ENCODE results near the gene RNF212. TPM values are rescaled to one million over a fixed set of nuclear protein-coding genes. Genes with fewer than 3 reads are reported as not detected.

Gene RNF212
- total and polyA plus RNA-seq, 2 of the 13 experiments (the other 11 are each of a cell fraction or from before 2014, with no cell fraction given) = not detected

GRCh38 chr4:1033840-1034551 is 79.4 kb downstream of the RNF212 start (continued):
- TF ChIP-seq ZNF773 (CRISPR knock-in tag; IDR thresholded peaks at IDR 0.05; ENCODE audit: borderline replicate concordance) = no peak
- TF ChIP-seq ZNF770 (CRISPR knock-in tag; IDR thresholded peaks at IDR 0.05) = peak; percentile 82
- no peak for TF ChIP-seq ZNF720 (CRISPR knock-in tag; IDR thresholded peaks at IDR 0.05)
- no peak for TF ChIP-seq MLLT10 (CRISPR knock-in tag; IDR thresholded peaks at IDR 0.05)

- peaks cover 72% of the 10 kb centered on the region for H3K4me1 ChIP-seq (ENCODE audit: insufficient read depth, low read length)
- FAIRE-seq (no peak), DNase-seq (ENCODE audit: low spot score) (no peak), ATAC-seq (no peak)
- no peak overlapping the region for H3K27ac ChIP-seq (ENCODE audit: extremely low read length, insufficient read depth, low read length)
- WGBS (ENCODE audit: low lambda C conversion rate) = 17% methylated on average over 7 of the region's 10 CpGs
- in situ Hi-C loops (cut with HindIII; ENCODE audit: extremely low pct_ligation_motif_present, low pct_unique_long_range_greater_than_20kb) = no loop called here
- H3K36me3 ChIP-seq (replicated peaks in 1 of 2; ENCODE audit: control insufficient read depth in 1 of 2, insufficient read depth in 2 of 2, low read length in 2 of 2) = no peaks in the 10 kb centered on the region
- no peak overlapping the region for H3K9ac ChIP-seq (ENCODE audit: insufficient read depth, low read depth, low read length)
- no TSS peak for BruUV-seq (replicated peaks)
- no peak for TF ChIP-seq PTBP1 (IDR thresholded peaks at IDR 0.05; ENCODE audit: low read depth, low read length, poor library complexity, severe bottlenecking)
- TF ChIP-seq XRCC5 (optimal IDR thresholded peaks at IDR 0.05; ENCODE audit: low read length) = no peak
- TF ChIP-seq ZZZ3 (CRISPR knock-in tag; IDR thresholded peaks at IDR 0.05; ENCODE audit: borderline replicate concordance) = no peak
- TF ChIP-seq ZSCAN9 (CRISPR knock-in tag; IDR thresholded peaks at IDR 0.05; ENCODE audit: borderline replicate concordance) = no peak
- TF ChIP-seq BRF2 (CRISPR knock-in tag; IDR thresholded peaks at IDR 0.05) = no peak
- no peak for TF ChIP-seq DNMT3B (CRISPR knock-in tag; conservative IDR thresholded peaks at IDR 0.05)
- no peak for TF ChIP-seq DMTF1 (CRISPR knock-in tag; IDR thresholded peaks at IDR 0.05)
- H3K79me2 ChIP-seq (ENCODE audit: insufficient read depth, low read length) = no peaks in the 10 kb centered on the region
- H3K9me3 ChIP-seq (ENCODE audit: low read length) = no peaks in the 10 kb centered on the region
- H3K27me3 ChIP-seq (ENCODE audit: control insufficient read depth in 1 of 2, insufficient read depth in 2 of 2, low read length in 2 of 2) = peaks cover 40 to 90% of the 10 kb centered on the region in 2 experiments
- intact Hi-C loops (cut with micrococcal nuclease; ENCODE audit: unreplicated experiment) = no loop called here
- no peak overlapping the region for H3K4me2 ChIP-seq (ENCODE audit: low read depth, low read length)
- POLR2A ChIA-PET = no interaction called here
- no peak overlapping the region for H2AFZ ChIP-seq (ENCODE audit: low read length)
- H3K4me3 ChIP-seq (replicated peaks in 1 of 3; ENCODE audit: insufficient read depth in 1 of 3, low read depth in 2 of 3, low read length in 3 of 3) = no peak overlapping the region
- CTCF ChIA-PET (ENCODE audit: low intra/inter-chr PET ratio, low total read pairs) = no interaction called here
- H4K20me1 ChIP-seq (ENCODE audit: insufficient read depth, low read length) = peaks cover 3% of the 10 kb centered on the region; the same call in 1 of the 2 replicates
Observed at GRCh38 chr4:1032861-1033260, 80.5 kb downstream of the RNF212 start.

All from HepG2 (cell line).